OCI-LY1 (cell line): ENCODE data around the gene MROH7.

ENCODE experiments used
- H2AFZ ChIP-seq: fragments of 200-600 bp; sonication (generic), shearing (Covaris generic); 2 replicates; pipeline ENCODE4 v1.6.0; 2014; ENCODE audit warnings: antibody characterized with exemption, mild to moderate bottlenecking, low read length
- H3F3A ChIP-seq: fragments of 200-600 bp; sonication (generic), shearing (Covaris generic); 2 replicates; pipeline ENCODE4 v1.6.0; 2014; ENCODE audit warnings: mild to moderate bottlenecking, antibody characterized with exemption, low read length, moderate library complexity; ENCODE audit not compliant: insufficient read depth
- H3K27ac ChIP-seq: fragments of 200-600 bp; sonication (generic); 2 replicates; pipeline ENCODE4 v1.5.1; 2014; ENCODE audit warnings: low read length, mixed run types, mild to moderate bottlenecking, low read depth; ENCODE audit not compliant: poor library complexity, severe bottlenecking
- H3K27me3 ChIP-seq: fragments of 200-600 bp; sonication (generic); 2 replicates; pipeline ENCODE4 v1.6.0; 2014; ENCODE audit warnings: antibody characterized with exemption, mild to moderate bottlenecking, low read length, moderate library complexity; ENCODE audit not compliant: insufficient read depth
- H3K36me3 ChIP-seq: fragments of 200-600 bp; sonication (generic); 2 replicates; pipeline ENCODE4 v1.6.1; 2014; ENCODE audit warnings: mild to moderate bottlenecking, antibody characterized with exemption, low read length, moderate library complexity, mixed read lengths; ENCODE audit not compliant: insufficient read depth
- H3K4me1 ChIP-seq: fragments of 200-600 bp; sonication (generic); 2 replicates; pipeline ENCODE4 v1.5.1; 2014; ENCODE audit warnings: mild to moderate bottlenecking, low read length, moderate library complexity; ENCODE audit not compliant: insufficient read depth, severe bottlenecking
- H3K4me2 ChIP-seq: fragments of 200-600 bp; sonication (generic), shearing (Covaris generic); 2 replicates; pipeline ENCODE4 v1.6.1; 2014; ENCODE audit warnings: low read length
- H3K4me3 ChIP-seq: fragments of 200-600 bp; sonication (generic); 2 replicates; pipeline ENCODE4 v1.5.1; 2014; ENCODE audit warnings: low read length, low read depth, mild to moderate bottlenecking, mixed read lengths; ENCODE audit not compliant: poor library complexity, severe bottlenecking
- H3K79me2 ChIP-seq: fragments of 200-600 bp; shearing (Covaris generic); 2 replicates; pipeline ENCODE4 v1.6.1; 2016; ENCODE audit warnings: mixed run types, low read length, mixed read lengths; ENCODE audit not compliant: insufficient read depth
- H3K9ac ChIP-seq: fragments of 200-600 bp; sonication (generic), shearing (Covaris generic); 2 replicates; pipeline ENCODE4 v1.6.1; 2014; ENCODE audit warnings: mild to moderate bottlenecking, low read length, mixed read lengths
- H3K9me2 ChIP-seq: fragments of 200-600 bp; sonication (generic), shearing (Covaris generic); 2 replicates; pipeline ENCODE4 v1.6.1; 2014; ENCODE audit warnings: low read depth, mild to moderate bottlenecking, low read length, mixed read lengths
- H3K9me3 ChIP-seq: fragments of 200-600 bp; shearing (Covaris generic); 2 replicates; pipeline ENCODE4 v1.6.1; 2014; ENCODE audit warnings: low read length, mixed read lengths
- H4K20me1 ChIP-seq: fragments of 200-600 bp; sonication (generic), shearing (Covaris generic); 2 replicates; pipeline ENCODE4 v1.6.0; 2016; ENCODE audit warnings: mild to moderate bottlenecking, low read length; ENCODE audit not compliant: insufficient read depth
- EZH2 ChIP-seq: fragments of 200-600 bp; sonication (generic), shearing (Covaris generic); IDR thresholded peaks from 2 replicates; pipeline ENCODE4 v1.8.0; 2017; ENCODE audit warnings: borderline replicate concordance, mixed run types, mild to moderate bottlenecking, antibody characterized with exemption, low read length, moderate library complexity, mixed read lengths
- TF ChIP-seq, protein P1 (sequence below): fragments of 200-600 bp; sonication (generic), shearing (Covaris generic); IDR thresholded peaks from 2 replicates; pipeline ENCODE4 v1.5.1; 2017; ENCODE audit warnings: mild to moderate bottlenecking, antibody characterized with exemption, low read length, moderate library complexity, mixed read lengths

MROH7 gene

DNA sequence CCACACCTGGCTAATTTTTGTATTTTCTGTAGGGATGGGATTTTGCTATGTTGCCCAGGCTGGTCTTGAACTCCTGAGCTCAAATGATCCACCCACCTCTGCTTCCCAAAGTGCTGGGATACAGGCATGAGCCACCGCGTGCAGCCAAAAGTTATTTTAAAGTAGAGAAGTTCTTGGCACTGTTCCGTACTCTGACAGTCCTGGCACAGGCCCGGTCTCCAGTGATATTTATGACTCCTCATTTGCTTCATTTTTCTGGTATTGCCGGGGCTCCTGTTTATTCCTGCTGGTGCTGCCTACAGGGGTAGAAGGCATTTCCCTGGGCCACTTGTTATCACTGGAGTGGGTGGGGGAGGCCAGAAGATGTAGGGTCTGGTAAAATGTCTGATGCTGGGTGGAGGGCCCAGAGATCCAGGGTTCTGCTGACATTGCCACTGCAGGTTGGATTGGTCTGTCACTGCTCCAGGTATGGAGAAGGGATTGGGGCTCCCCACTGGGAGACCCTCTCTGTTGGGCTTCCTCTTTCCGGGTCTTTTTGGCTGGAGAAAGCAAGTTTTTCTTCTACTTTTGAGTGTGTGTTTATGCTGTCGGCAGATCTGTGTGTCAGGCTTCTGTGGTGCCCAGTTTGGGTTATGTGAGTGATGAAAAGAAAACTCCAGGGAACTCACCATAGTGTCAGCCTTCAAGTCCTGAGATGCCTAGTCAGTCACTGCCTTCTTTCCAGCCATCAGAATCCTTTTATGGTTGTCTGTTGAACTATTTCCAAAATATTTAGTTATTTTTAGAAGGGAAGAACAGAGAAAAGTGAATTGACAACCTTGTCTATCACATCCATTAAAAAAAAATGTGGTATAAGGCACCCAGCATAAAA lies 4.5 kb downstream of the MROH7 start:
- H3K36me3 ChIP-seq = no peaks in the 10 kb centered on the region; the same call in 1 of the 2 replicates

DNA sequence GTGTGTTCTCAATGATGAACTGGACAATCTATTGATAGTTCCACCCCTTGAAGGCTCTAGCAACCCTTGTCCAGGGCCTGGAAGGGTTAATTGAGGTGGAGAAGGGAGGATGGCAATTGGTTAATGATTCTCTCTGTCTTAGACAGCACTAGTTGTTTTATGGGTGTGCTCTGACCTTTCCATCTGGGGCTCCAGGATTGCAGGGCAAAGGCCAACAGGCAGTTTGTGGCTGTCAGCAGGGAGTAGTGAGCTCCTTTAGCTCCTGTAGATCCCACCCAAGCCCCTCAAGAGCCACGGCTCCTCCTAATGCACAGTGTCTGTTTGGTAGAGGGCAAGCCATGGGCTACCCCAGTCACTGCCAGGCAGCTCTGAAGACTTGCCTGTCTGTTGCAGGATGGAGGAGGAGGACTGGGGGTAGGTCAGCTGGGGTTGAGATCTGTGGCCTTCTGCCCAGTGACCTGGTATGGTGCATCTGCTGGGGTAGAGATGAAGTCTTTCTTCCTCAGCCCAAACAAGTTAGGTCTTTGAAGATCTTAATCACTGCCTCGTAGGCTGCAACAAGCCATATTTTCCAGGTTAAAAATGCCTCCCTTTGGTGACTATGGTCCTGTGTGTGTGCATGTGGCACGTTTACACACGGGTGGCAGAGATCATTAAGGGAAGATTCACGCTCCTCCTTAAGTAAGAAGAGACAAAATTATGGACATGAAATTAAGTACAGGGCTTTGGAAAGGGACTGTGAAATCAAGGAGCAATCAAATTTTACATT lies 7.7 kb downstream of the MROH7 start:
- Histone ChIP-seq H2AFZ (no peak overlapping the region), H3K36me3 (no peaks in the 10 kb centered on the region), H3K4me3 (no peak overlapping the region), H3K4me2 (no peak overlapping the region), H3K27ac (no peak overlapping the region), H3F3A (no peaks in the 10 kb centered on the region), H3K9ac (no peak overlapping the region), H4K20me1 (no peaks in the 10 kb centered on the region), H3K9me3 (no peaks in the 10 kb centered on the region), H3K27me3 (no peaks in the 10 kb centered on the region), H3K4me1 (no peaks in the 10 kb centered on the region), H3K9me2 (no peaks in the 10 kb centered on the region), H3K79me2 (no peaks in the 10 kb centered on the region)
- TF ChIP-seq EZH2 = no peak
- TF ChIP-seq, protein P1, sequence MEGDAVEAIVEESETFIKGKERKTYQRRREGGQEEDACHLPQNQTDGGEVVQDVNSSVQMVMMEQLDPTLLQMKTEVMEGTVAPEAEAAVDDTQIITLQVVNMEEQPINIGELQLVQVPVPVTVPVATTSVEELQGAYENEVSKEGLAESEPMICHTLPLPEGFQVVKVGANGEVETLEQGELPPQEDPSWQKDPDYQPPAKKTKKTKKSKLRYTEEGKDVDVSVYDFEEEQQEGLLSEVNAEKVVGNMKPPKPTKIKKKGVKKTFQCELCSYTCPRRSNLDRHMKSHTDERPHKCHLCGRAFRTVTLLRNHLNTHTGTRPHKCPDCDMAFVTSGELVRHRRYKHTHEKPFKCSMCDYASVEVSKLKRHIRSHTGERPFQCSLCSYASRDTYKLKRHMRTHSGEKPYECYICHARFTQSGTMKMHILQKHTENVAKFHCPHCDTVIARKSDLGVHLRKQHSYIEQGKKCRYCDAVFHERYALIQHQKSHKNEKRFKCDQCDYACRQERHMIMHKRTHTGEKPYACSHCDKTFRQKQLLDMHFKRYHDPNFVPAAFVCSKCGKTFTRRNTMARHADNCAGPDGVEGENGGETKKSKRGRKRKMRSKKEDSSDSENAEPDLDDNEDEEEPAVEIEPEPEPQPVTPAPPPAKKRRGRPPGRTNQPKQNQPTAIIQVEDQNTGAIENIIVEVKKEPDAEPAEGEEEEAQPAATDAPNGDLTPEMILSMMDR = no peak

More for the DNA sequence above, 4.5 kb downstream of the MROH7 start:
- Histone ChIP-seq H3K79me2 (no peaks in the 10 kb centered on the region), H3F3A (no peaks in the 10 kb centered on the region), H3K4me2 (no peak overlapping the region), H3K27ac (no peak overlapping the region), H3K27me3 (no peaks in the 10 kb centered on the region), H3K4me3 (no peak overlapping the region), H3K9me2 (no peaks in the 10 kb centered on the region), H4K20me1 (no peaks in the 10 kb centered on the region), H3K4me1 (no peaks in the 10 kb centered on the region), H3K9ac (no peak overlapping the region), H2AFZ (no peak overlapping the region), H3K9me3 (peaks cover 7% of the 10 kb centered on the region; the same call in 1 of the 2 replicates)
- TF ChIP-seq, protein P1 = no peak
- TF ChIP-seq EZH2 = no peak

DNA sequence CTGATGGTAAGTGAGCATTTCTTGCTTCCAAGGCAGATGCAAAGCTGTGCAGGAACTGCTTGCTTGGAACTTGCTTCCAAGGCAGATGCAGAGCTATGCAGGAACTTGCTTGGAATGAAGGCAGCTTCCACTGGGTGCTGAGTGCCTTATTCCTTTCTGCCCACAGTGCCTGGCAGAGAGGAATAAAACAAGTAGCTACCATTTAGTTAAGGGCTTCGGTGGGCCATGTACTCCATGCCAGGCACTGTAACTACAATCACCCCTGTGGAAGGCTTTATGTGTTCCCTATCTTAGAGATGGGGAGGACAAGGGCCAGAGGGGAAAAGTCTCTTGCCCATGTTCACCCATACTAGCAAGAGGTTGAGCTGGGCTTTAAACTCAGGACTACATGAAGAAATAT lies 8.3 kb downstream of the MROH7 start:
- Histone ChIP-seq H3K4me1 (no peaks in the 10 kb centered on the region), H3K27me3 (no peaks in the 10 kb centered on the region), H2AFZ (no peak overlapping the region), H3F3A (no peaks in the 10 kb centered on the region), H3K27ac (no peak overlapping the region), H3K4me2 (no peak overlapping the region), H3K36me3 (no peaks in the 10 kb centered on the region), H3K9me2 (no peaks in the 10 kb centered on the region), H3K9me3 (no peaks in the 10 kb centered on the region), H3K4me3 (no peak overlapping the region), H3K79me2 (no peaks in the 10 kb centered on the region), H3K9ac (no peak overlapping the region), H4K20me1 (no peaks in the 10 kb centered on the region)
- no peak for TF ChIP-seq EZH2
- TF ChIP-seq, protein P1 = no peak
